HepG2 (cell line): ENCODE results near the gene PBX1. TPM values are rescaled to one million over a fixed set of nuclear protein-coding genes. Genes with fewer than 3 reads are reported as not detected.

Experiments
- ATAC-seq: fragments of 200-7000 bp; cut with Tn5 transposase; 3 replicates; pipeline ENCODE4 v1.9.1; 2020; ENCODE audit warnings: mild to moderate bottlenecking, moderate library complexity
- BruUV-seq: library from RNA; stranded (reverse); fragments of 400-500 nt; replicated peaks from 2 replicates; lab custom pipeline; 2021; lab: Mats Ljungman, UMichigan
- CTCF ChIA-PET: fragments of 300-600 bp; formaldehyde crosslinking; extraction: SDS; loops from one replicate; lab custom pipeline; 2021; ENCODE audit warnings: low total read pairs, inconsistent platforms, low intra/inter-chr PET ratio; lab: Yijun Ruan, JAX
- POLR2A ChIA-PET: fragments of 350-600 bp; sonication (Branson Sonifier 250); formaldehyde crosslinking; loops from one replicate; lab custom pipeline; 2020; ENCODE audit warnings: antibody characterized with exemption, inconsistent platforms; lab: Yijun Ruan, JAX
- DNase-seq: peaks from one replicate; pipeline ENCODE4 v3.0.0-alpha.2; 2015; ENCODE audit warnings: low spot score
- FAIRE-seq: peaks from 3 replicates; lab custom pipeline; 2011; peaks lifted over from hg19 to GRCh38; lab: Jason Lieb, UNC
- H2AFZ ChIP-seq: one replicate; pipeline ENCODE4 v1.6.1; 2011; ENCODE audit warnings: low read length, inconsistent platforms
- H3K27ac ChIP-seq: fragments of 300-600 bp; 3 replicates; pipeline ENCODE4 v1.8.0; 2011; ENCODE audit warnings: mixed run types, mild to moderate bottlenecking, mixed read lengths, low read length, inconsistent platforms; ENCODE audit not compliant: insufficient read depth; ENCODE audit errors: extremely low read length
- H3K27me3 ChIP-seq, 2 experiments: fragments of 200-600 bp in 1 of 2; 2 replicates in 1 of 2; 3 replicates in 1 of 2; pipeline versions ENCODE4 v1.6.0 to v1.8.0; 2011; ENCODE audit warnings: low read length in 2 of 2, mild to moderate bottlenecking in 2 of 2, moderate library complexity in 2 of 2, inconsistent platforms in 1 of 2; ENCODE audit not compliant: insufficient read depth in 2 of 2, control insufficient read depth in 1 of 2
- H3K36me3 ChIP-seq, 2 experiments: fragments of 200-600 bp in 1 of 2; replicated peaks in 1 of 2; 2 replicates in 1 of 2; 3 replicates in 1 of 2; pipeline versions ENCODE4 v1.5.1 to v1.8.0; 2011; ENCODE audit warnings: low read length in 2 of 2, inconsistent platforms in 1 of 2; ENCODE audit not compliant: insufficient read depth in 2 of 2, control insufficient read depth in 1 of 2
- H3K4me1 ChIP-seq: 2 replicates; pipeline ENCODE4 v1.5.1; 2012; ENCODE audit warnings: low read length, inconsistent platforms; ENCODE audit not compliant: insufficient read depth
- H3K4me2 ChIP-seq: 2 replicates; pipeline ENCODE4 v1.6.0; 2011; ENCODE audit warnings: low read depth, low read length, inconsistent platforms
- H3K4me3 ChIP-seq, 3 experiments: fragments of 200-600 bp in 1 of 3; sonication (generic), shearing (Covaris generic) in 1 of 3; replicated peaks in 1 of 3; 2 replicates each; pipeline ENCODE4 v1.5.1; 2011 to 2016; ENCODE audit warnings: low read length in 3 of 3, inconsistent platforms in 2 of 3, low read depth in 2 of 3, mild to moderate bottlenecking in 2 of 3, control low read depth in 1 of 3, mixed read lengths in 1 of 3; ENCODE audit not compliant: insufficient read depth in 1 of 3
- H3K79me2 ChIP-seq: one replicate; pipeline ENCODE4 v1.6.1; 2011; ENCODE audit warnings: low read length, inconsistent platforms; ENCODE audit not compliant: insufficient read depth
- H3K9ac ChIP-seq: 2 replicates; pipeline ENCODE4 v1.6.0; 2011; ENCODE audit warnings: mild to moderate bottlenecking, low read depth, low read length, inconsistent platforms; ENCODE audit not compliant: insufficient read depth
- H3K9me3 ChIP-seq: 2 replicates; pipeline ENCODE4 v1.5.1; 2012; ENCODE audit warnings: mild to moderate bottlenecking, low read length
- H4K20me1 ChIP-seq: 2 replicates; pipeline ENCODE4 v1.6.0; 2011; ENCODE audit warnings: inconsistent platforms, mild to moderate bottlenecking, low read length, moderate library complexity; ENCODE audit not compliant: insufficient read depth
- AHR ChIP-seq: IDR thresholded peaks from 2 replicates; pipeline ENCODE4 v1.6.1; 2018; ENCODE audit warnings: missing genetic modification reagents, missing compliant biosample characterization
- BHLHE40 ChIP-seq: IDR thresholded peaks from 2 replicates; pipeline ENCODE4 v1.6.1; 2011; ENCODE audit warnings: low read length, improper control_type of control experiment
- CENPT ChIP-seq: sonication (generic); formaldehyde crosslinking; IDR thresholded peaks from 2 replicates; pipeline ENCODE4 v1.8.0; 2022; ENCODE audit warnings: low read depth, mild to moderate bottlenecking, moderate library complexity, missing genetic modification reagents
- FIP1L1 ChIP-seq: fragments of 200-400 bp; formaldehyde crosslinking; IDR thresholded peaks from 2 replicates; pipeline ENCODE4 v1.6.1; 2018; ENCODE audit warnings: low read depth, mild to moderate bottlenecking, low read length, moderate library complexity, borderline replicate concordance; ENCODE audit not compliant: insufficient read depth
- GZF1 ChIP-seq: sonication (generic); formaldehyde crosslinking; IDR thresholded peaks from 2 replicates; pipeline ENCODE4 v1.5.1; 2020; ENCODE audit warnings: mild to moderate bottlenecking, missing genetic modification reagents
- HMG20B ChIP-seq: conservative IDR thresholded peaks from 2 replicates; pipeline ENCODE4 v1.6.1; 2016; ENCODE audit warnings: missing genetic modification reagents, missing compliant biosample characterization
- PITX1 ChIP-seq: sonication (generic); formaldehyde crosslinking; IDR thresholded peaks from 2 replicates; pipeline ENCODE4 v1.5.1; 2020; ENCODE audit warnings: mild to moderate bottlenecking, missing genetic modification reagents
- RCOR2 ChIP-seq: IDR thresholded peaks from 2 replicates; pipeline ENCODE4 v1.6.1; 2016; ENCODE audit warnings: missing biosample characterization, missing genetic modification reagents
- SATB2 ChIP-seq: sonication (generic); formaldehyde crosslinking; IDR thresholded peaks from 2 replicates; pipeline ENCODE4 v1.5.0; 2020; ENCODE audit warnings: missing genetic modification reagents
- SYNCRIP ChIP-seq: fragments of 200-400 bp; formaldehyde crosslinking; IDR thresholded peaks from 2 replicates; pipeline ENCODE4 v1.6.1; 2018; ENCODE audit warnings: mild to moderate bottlenecking, low read depth, low read length; ENCODE audit not compliant: insufficient read depth
- ZNF484 ChIP-seq: sonication (generic); formaldehyde crosslinking; IDR thresholded peaks from 2 replicates; pipeline ENCODE4 v1.5.1; 2020; ENCODE audit warnings: mild to moderate bottlenecking, low read depth, missing genetic modification reagents, borderline replicate concordance
- ZNF672 ChIP-seq: sonication (generic); formaldehyde crosslinking; IDR thresholded peaks from 2 replicates; pipeline ENCODE4 v1.8.1; 2022; ENCODE audit warnings: missing genetic modification reagents
- ZNF878 ChIP-seq: sonication (generic); formaldehyde crosslinking; IDR thresholded peaks from 2 replicates; pipeline ENCODE4 v1.8.1; 2023; ENCODE audit warnings: mild to moderate bottlenecking, missing genetic modification reagents, moderate library complexity
- WGBS: methylation state at CpG from one replicate; pipeline ENCODE4 v1.1.6; 2017; ENCODE audit warnings: low lambda C conversion rate; 5-methylcytosine and 5-hydroxymethylcytosine counted together
- in situ Hi-C: cut with HindIII; loops from 2 replicates; pipeline ENCODE4 v1.10.0; 2017; ENCODE audit warnings: low pct_unique_long_range_greater_than_20kb; ENCODE audit not compliant: extremely low pct_ligation_motif_present
- intact Hi-C: fragments of 100-400 bp; cut with micrococcal nuclease; formaldehyde crosslinking; loops from one replicate; pipeline ENCODE4 v1.10.0; 2022; ENCODE audit not compliant: unreplicated experiment
- polyA plus RNA-seq, 8 experiments: library from polyadenylated mRNA; depleted of rRNA in 3 of 8; stranded (reverse) in 7 of 8; unstranded in 1 of 8; fragments of >200 nt; fragmentation: Illumina TruSeq in 4 of 8; extraction: Trizol in 4 of 8; gene quantifications; 2 replicates each; pipeline versions ENCODE4 v1.2.1 to v1.2.3, GENCODE V29; 2011 to 2016; ENCODE audit warnings: low read depth in 4 of 8, missing spikeins in 1 of 8, mixed read lengths in 1 of 8; ENCODE audit not compliant: insufficient read depth in 1 of 8
- total RNA-seq, 5 experiments: library from RNA; depleted of rRNA; stranded (reverse); fragments of >200 nt; fragmentation: Illumina TruSeq; extraction: Trizol; gene quantifications; 2 replicates each; pipeline ENCODE4 v1.2.3, GENCODE V29; 2016; ENCODE audit warnings: low read depth in 1 of 5
- TF ChIP-seq, protein P1 (sequence below): sonication (generic); formaldehyde crosslinking; IDR thresholded peaks from 2 replicates; pipeline ENCODE4 v1.8.1; 2023; ENCODE audit warnings: missing genetic modification reagents, inconsistent platforms, borderline replicate concordance
- TF ChIP-seq, protein P2 (sequence below): IDR thresholded peaks from 2 replicates; pipeline ENCODE4 v1.6.1; 2016; ENCODE audit warnings: low read depth
- TF ChIP-seq, protein P3 (sequence below): sonication (generic); formaldehyde crosslinking; IDR thresholded peaks from 2 replicates; pipeline ENCODE4 v1.4.0; 2020; ENCODE audit warnings: missing genetic modification reagents, borderline replicate concordance

Gene PBX1
- total and polyA plus RNA-seq, 2 of the 13 experiments (the other 11 are each of a cell fraction or from before 2014, with no cell fraction given): 0.24 TPM; not detected in 1

GRCh38 chr1:164858096-164858632 is 299.2 kb downstream of the PBX1 start:
- H3K4me1 ChIP-seq: no peaks in the 10 kb centered on the region
- H4K20me1 ChIP-seq: no peaks in the 10 kb centered on the region
- CTCF ChIA-PET: no interaction called here
- FAIRE-seq (no peak), ATAC-seq (no peak), DNase-seq (no peak)
- no peak overlapping the region for H3K4me2 ChIP-seq
- BruUV-seq: no TSS peak
- no peaks in the 10 kb centered on the region for H3K27me3 ChIP-seq
- H3K79me2 ChIP-seq: no peaks in the 10 kb centered on the region
- POLR2A ChIA-PET: no interaction called here
- H3K36me3 ChIP-seq: no peaks in the 10 kb centered on the region
- WGBS: 0% methylated on average over 2 of the region's 2 CpGs
- no peak overlapping the region for H3K9ac ChIP-seq
- no peak overlapping the region for H3K27ac ChIP-seq
- H3K9me3 ChIP-seq: no peaks in the 10 kb centered on the region
- H2AFZ ChIP-seq: no peak overlapping the region
- intact Hi-C loops (no loop called here), in situ Hi-C loops (no loop called here)
- no peak overlapping the region for H3K4me3 ChIP-seq
- TF ChIP-seq HMG20B: no peak
- TF ChIP-seq, protein P1, sequence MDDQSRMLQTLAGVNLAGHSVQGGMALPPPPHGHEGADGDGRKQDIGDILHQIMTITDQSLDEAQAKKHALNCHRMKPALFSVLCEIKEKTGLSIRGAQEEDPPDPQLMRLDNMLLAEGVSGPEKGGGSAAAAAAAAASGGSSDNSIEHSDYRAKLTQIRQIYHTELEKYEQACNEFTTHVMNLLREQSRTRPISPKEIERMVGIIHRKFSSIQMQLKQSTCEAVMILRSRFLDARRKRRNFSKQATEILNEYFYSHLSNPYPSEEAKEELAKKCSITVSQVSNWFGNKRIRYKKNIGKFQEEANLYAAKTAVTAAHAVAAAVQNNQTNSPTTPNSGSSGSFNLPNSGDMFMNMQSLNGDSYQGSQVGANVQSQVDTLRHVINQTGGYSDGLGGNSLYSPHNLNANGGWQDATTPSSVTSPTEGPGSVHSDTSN (CRISPR knock-in tag): no peak
- no peak for TF ChIP-seq SATB2 (CRISPR knock-in tag)
- no peak for TF ChIP-seq AHR
- TF ChIP-seq ZNF672: no peak
- no peak for TF ChIP-seq PITX1 (CRISPR knock-in tag)
- no peak for TF ChIP-seq BHLHE40
- TF ChIP-seq ZNF484 (CRISPR knock-in tag): no peak
- TF ChIP-seq RCOR2 (CRISPR knock-in tag): no peak
- TF ChIP-seq, protein P2, sequence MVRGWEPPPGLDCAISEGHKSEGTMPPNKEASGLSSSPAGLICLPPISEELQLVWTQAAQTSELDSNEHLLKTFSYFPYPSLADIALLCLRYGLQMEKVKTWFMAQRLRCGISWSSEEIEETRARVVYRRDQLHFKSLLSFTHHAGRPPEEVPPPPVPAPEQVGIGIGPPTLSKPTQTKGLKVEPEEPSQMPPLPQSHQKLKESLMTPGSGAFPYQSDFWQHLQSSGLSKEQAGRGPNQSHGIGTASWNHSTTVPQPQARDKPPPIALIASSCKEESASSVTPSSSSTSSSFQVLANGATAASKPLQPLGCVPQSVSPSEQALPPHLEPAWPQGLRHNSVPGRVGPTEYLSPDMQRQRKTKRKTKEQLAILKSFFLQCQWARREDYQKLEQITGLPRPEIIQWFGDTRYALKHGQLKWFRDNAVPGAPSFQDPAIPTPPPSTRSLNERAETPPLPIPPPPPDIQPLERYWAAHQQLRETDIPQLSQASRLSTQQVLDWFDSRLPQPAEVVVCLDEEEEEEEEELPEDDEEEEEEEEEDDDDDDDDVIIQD (CRISPR knock-in tag): no peak
- no peak for TF ChIP-seq FIP1L1
- no peak for TF ChIP-seq SYNCRIP
- TF ChIP-seq, protein P3, sequence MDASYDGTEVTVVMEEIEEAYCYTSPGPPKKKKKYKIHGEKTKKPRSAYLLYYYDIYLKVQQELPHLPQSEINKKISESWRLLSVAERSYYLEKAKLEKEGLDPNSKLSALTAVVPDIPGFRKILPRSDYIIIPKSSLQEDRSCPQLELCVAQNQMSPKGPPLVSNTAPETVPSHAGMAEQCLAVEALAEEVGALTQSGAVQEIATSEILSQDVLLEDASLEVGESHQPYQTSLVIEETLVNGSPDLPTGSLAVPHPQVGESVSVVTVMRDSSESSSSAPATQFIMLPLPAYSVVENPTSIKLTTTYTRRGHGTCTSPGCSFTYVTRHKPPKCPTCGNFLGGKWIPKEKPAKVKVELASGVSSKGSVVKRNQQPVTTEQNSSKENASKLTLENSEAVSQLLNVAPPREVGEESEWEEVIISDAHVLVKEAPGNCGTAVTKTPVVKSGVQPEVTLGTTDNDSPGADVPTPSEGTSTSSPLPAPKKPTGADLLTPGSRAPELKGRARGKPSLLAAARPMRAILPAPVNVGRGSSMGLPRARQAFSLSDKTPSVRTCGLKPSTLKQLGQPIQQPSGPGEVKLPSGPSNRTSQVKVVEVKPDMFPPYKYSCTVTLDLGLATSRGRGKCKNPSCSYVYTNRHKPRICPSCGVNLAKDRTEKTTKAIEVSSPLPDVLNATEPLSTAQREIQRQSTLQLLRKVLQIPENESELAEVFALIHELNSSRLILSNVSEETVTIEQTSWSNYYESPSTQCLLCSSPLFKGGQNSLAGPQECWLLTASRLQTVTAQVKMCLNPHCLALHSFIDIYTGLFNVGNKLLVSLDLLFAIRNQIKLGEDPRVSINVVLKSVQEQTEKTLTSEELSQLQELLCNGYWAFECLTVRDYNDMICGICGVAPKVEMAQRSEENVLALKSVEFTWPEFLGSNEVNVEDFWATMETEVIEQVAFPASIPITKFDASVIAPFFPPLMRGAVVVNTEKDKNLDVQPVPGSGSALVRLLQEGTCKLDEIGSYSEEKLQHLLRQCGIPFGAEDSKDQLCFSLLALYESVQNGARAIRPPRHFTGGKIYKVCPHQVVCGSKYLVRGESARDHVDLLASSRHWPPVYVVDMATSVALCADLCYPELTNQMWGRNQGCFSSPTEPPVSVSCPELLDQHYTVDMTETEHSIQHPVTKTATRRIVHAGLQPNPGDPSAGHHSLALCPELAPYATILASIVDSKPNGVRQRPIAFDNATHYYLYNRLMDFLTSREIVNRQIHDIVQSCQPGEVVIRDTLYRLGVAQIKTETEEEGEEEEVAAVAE (CRISPR knock-in tag): no peak
- no peak for TF ChIP-seq ZNF878 (CRISPR knock-in tag)
- TF ChIP-seq CENPT (CRISPR knock-in tag): no peak
- TF ChIP-seq GZF1 (CRISPR knock-in tag): no peak
